GM18499 (cell line): ENCODE measurements around the gene EPAS1.
"Not testable (repeated sequence)": the region's sequence is repeated elsewhere in the genome, so short reads cannot be mapped to it uniquely, and the experiment has no call there.

ENCODE experiments used
- ATAC-seq: cut with Tn5 transposase; IDR thresholded peaks from one replicate; pipeline ENCODE4 v1.9.1; 2021; ENCODE audit warnings: moderate number of reproducible peaks; ENCODE audit not compliant: insufficient read depth, unreplicated experiment

The EPAS1 gene

GRCh38 chr2:46393865-46394264 lies 96.7 kb downstream of the EPAS1 start:
- ATAC-seq = no peak

- no peak for ATAC-seq
Observed at GRCh38 chr2:46394649-46395510, 97.7 kb downstream of the EPAS1 start.

GRCh38 chr2:46395730-46396129 lies 98.5 kb downstream of the EPAS1 start:
- not testable (repeated sequence) for ATAC-seq

DNA sequence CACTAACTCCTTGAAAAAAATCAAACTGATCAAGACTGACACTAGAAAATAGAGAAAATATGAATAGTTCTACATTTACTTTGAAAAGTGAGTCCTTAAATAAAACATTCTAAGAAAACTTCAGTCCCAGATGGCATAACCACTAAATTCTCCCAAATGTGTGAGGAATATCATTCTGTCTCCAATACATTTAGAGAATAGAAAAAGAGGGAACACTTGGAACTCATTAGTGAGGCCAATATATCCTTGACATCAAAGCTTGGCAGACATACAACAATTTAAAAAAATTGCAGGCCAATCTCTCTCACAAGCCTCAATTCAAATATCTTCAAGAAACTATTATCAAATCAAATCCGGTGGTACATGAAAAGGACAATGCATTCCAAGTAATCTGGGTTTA lies 102.8 kb downstream of the EPAS1 start:
- no peak for ATAC-seq

DNA sequence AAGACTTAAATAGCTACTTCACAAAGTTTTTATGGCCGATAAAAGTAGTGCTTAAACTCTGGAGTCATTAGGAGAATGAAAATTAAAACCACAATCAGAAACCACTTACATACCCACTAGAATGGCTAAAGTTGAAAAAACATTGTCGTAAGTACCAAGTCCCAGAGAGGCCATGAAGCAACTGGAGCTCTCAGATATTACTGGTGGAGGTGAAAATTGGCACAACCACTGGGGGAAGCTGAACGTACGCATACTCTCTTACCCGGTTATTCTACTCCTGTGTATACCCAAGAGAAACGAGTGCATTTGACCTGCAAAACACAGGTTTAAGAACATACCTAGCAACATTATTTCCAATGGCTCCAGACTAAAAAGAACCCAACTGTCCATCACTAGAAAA lies 105.7 kb downstream of the EPAS1 start:
- no peak for ATAC-seq

GRCh38 chr2:46404181-46404759 lies 107.1 kb downstream of the EPAS1 start:
- ATAC-seq = no peak

DNA sequence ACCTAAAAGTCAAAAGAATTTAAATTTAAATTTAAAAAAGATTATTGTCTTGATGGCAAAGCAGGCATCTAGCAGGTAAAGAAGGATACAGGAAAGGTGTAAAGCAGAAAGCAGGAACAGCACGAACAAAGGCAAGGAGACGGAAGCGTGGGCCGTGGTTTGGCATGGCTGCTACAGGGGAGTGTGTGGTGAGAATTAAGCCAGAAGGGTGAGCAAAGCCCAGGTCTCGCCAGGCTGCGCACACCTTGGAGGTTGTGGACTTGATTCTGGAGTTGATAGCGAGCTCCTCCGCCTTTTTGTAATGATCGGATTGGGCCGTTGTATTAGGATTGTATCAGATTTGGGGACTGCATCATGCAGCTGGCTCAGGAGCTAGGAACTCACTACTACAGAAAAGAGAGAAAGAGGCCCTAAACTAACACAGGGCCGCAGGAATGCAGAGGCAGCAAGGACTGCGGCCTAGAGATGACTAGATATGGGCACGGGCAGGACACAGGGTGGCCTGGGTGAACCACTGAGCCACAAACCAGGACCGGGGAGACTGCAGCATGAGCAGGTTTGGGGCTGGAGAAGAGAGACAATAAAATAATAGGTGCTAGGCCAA lies 110.7 kb downstream of the EPAS1 start:
- no peak for ATAC-seq

DNA sequence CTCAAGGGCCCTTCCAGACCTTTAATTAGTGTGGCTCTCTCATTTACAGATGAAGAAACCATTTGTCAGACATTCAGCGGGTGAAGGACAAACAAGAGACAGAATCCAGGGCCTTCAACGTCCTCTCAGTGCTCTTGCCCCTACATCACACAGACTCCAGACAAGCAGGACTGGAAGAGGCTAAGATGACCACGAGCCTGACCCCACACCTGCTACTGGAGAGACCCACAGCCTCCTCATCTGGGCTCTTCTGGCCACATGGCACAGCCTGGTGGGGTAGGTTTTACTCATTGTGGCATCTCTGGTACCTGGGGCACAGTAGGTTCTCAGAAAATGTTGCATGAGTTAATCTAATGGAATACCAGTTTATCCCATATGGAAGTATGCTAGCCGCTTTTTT lies 112.5 kb downstream of the EPAS1 start:
- ATAC-seq = no peak

DNA sequence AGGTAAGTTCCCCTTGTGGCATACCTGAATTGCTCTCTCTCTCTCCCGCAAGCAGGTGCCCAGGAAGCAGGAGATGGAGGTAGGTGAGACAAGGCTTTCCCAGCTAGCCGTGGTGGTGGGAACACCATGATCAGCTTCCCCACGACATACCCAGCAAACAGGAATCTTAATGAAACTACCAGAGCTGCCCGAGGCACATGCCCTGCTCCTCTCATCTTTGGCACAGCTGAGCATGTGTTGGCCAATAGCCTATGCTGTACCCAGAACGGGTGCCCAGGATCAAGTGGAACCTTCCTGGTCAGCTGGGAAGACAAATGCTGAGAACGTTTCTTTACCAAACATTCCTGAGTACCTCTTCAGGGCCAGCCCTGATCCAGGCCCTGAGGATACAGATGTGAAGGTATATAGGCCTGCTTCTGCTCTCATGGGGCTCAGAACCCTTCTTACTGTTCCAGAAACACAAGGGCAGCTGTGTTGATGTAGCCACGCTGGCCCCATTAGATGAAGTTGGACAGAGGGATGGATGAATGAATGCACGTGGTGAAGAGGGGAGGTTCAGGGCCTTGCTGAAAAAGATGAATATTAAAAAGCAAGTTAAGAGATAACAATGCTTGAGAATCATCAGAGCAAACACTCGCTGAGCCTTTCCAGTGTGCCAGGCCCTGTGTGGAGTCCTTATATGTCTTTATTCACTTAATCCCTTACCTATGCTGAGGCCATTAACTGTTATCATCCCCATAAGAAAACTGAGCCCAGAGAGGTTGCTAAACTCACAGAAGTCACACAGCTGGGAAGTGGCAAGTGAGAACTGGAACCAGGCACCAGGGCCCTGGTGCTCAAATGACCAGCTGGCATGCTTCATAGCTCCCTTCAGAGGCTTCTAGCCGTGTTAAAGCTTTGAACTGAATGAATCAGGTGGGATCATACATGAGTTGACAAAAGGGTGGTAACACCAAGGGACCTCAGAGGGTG lies 113.4 kb downstream of the EPAS1 start:
- ATAC-seq = no peak

DNA sequence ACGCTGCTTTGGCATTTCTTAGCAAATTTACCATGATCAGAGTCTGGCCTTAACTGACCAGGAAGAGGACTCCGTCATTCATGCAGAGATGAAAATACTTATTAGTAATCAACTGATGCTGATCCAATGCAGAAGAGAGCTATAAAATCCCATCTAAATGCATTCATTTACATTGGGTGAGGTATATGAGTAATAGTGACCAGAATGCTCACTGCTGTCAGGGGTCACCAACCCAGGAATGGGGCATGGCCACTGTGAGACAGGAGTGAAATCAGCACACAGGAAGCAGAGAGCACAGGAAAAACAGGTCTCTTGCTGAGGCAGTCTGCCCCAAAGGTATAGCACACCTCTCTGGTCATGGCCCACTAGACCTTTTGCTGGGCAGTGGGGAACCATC lies 114.0 kb downstream of the EPAS1 start:
- ATAC-seq = no peak

DNA sequence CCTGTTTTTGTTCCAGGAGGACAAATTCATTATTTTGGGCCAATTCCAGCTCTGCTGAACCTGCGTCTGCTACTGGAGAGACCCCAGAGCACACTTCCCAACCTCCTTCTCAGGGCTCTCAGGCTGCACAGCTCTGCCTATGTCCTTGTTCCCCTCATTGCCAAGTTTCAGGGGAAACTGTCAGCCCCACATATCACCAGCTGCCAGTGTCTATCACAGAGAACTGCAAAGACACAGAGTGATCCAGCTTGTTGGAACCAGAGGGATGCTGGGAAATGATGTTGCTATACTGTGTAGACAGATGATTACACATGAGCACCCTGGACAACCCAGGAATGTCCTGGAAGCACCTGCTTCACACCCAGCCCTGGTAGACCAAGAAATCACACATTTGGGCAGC lies 114.8 kb downstream of the EPAS1 start:
- ATAC-seq = no peak

DNA sequence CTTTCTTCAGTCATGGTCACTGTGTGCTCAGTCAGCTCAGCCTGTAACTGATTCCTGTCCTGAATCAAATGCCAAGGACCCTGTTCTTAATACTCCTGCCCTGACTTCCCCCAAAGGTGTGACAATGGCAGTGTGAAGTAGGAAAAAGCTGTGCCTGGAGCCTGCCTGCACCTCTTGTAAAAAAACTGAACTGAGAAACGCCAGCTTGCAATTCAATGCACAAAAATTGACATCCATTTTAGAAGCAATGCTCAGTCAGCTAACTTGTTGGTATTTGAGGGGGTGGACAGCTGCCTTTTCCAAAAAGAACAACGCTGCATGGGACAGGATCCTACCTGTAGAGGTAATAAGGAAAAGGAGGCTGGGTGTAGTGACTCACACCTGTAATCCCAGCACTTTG lies 115.9 kb downstream of the EPAS1 start:
- no peak for ATAC-seq

- no peak for ATAC-seq
Observed at GRCh38 chr2:46413631-46414030, 116.4 kb downstream of the EPAS1 start.

- no peak for ATAC-seq
Observed at GRCh38 chr2:46414701-46415100, 117.5 kb downstream of the EPAS1 start.

- no peak for ATAC-seq
Observed at GRCh38 chr2:46416280-46416679, 119.1 kb downstream of the EPAS1 start.

GRCh38 chr2:46416739-46417403 lies 119.7 kb downstream of the EPAS1 start:
- ATAC-seq = no peak

DNA sequence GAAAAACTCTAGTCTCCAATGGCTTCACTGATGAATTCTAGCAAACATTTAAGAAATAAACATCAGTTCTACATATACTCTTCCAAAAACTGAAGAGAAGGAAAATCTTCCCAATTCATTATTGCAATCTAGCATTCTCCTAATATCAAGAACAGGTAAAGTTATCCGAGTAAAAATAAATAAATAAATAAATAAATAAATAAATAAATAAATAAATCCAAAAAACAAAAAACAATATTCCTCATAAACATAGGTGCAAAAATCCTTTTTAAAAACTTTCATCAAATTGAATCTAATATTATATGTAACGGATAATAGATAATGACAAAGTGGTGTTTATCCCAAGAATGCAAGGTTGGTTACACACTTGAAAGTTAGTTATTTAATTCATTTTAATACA lies 123.7 kb downstream of the EPAS1 start:
- no peak for ATAC-seq

GRCh38 chr2:46421361-46421760 lies 124.2 kb downstream of the EPAS1 start:
- ATAC-seq = no peak

GRCh38 chr2:46422717-46423394 lies 125.6 kb downstream of the EPAS1 start:
- ATAC-seq = no peak
